HEK293T (cell line): Measurements from ENCODE around the gene MRPL4.

Source experiments
- CTCF ChIA-PET: fragments of 350-600 bp; formaldehyde crosslinking; extraction: SDS; loops from one replicate; lab custom pipeline; 2021; ENCODE audit warnings: antibody characterized with exemption, inconsistent platforms; lab: Yijun Ruan, JAX
- POLR2A ChIA-PET: fragments of 350-600 bp; formaldehyde crosslinking; extraction: SDS; loops from one replicate; lab custom pipeline; 2020; ENCODE audit warnings: antibody characterized with exemption, inconsistent platforms; lab: Yijun Ruan, JAX
- DNase-seq: peaks from one replicate; pipeline ENCODE4 v3.0.0; 2012; ENCODE audit warnings: mixed read lengths; ENCODE audit errors: extremely low spot score
- ARNT ChIP-seq: fragments of 450-650 bp; IDR thresholded peaks from 2 replicates; pipeline ENCODE4 v1.6.1; 2017; ENCODE audit warnings: mild to moderate bottlenecking
- BHLHE40 ChIP-seq: fragments of 450-650 bp; IDR thresholded peaks from 2 replicates; pipeline ENCODE4 v1.6.1; 2016; ENCODE audit warnings: mild to moderate bottlenecking, moderate library complexity, borderline replicate concordance
- CTBP1 ChIP-seq: fragments of 450-650 bp; IDR thresholded peaks from 2 replicates; pipeline ENCODE4 v1.6.1; 2016; ENCODE audit warnings: borderline replicate concordance
- ELF4 ChIP-seq: fragments of 450-650 bp; IDR thresholded peaks from 2 replicates; pipeline ENCODE4 v1.6.1; 2017; ENCODE audit warnings: antibody characterized with exemption
- FOXA1 ChIP-seq: fragments of 450-650 bp; IDR thresholded peaks from 2 replicates; pipeline ENCODE4 v1.6.1; 2016; ENCODE audit warnings: mild to moderate bottlenecking
- FOXK2 ChIP-seq: fragments of 450-650 bp; IDR thresholded peaks from 2 replicates; pipeline ENCODE4 v1.6.1; 2016; ENCODE audit warnings: mild to moderate bottlenecking
- FOXM1 ChIP-seq: fragments of 450-650 bp; IDR thresholded peaks from 2 replicates; pipeline ENCODE4 v1.6.1; 2017; ENCODE audit warnings: mild to moderate bottlenecking, borderline replicate concordance
- HDGF ChIP-seq: fragments of 450-650 bp; IDR thresholded peaks from 2 replicates; pipeline ENCODE4 v1.6.1; 2017; ENCODE audit warnings: antibody characterized with exemption, borderline replicate concordance
- L3MBTL2 ChIP-seq: fragments of 450-650 bp; conservative IDR thresholded peaks from 2 replicates; pipeline ENCODE4 v1.6.1; 2016; ENCODE audit warnings: mild to moderate bottlenecking
- LEF1 ChIP-seq: fragments of 450-650 bp; IDR thresholded peaks from 2 replicates; pipeline ENCODE4 v1.6.1; 2017; ENCODE audit warnings: mild to moderate bottlenecking, borderline replicate concordance
- NFRKB ChIP-seq: fragments of 450-650 bp; IDR thresholded peaks from 2 replicates; pipeline ENCODE4 v1.6.1; 2016; ENCODE audit warnings: mild to moderate bottlenecking, moderate library complexity
- SP1 ChIP-seq: fragments of 450-650 bp; IDR thresholded peaks from 2 replicates; pipeline ENCODE4 v1.6.1; 2017
- SUZ12 ChIP-seq: fragments of 450-650 bp; IDR thresholded peaks from 2 replicates; pipeline ENCODE4 v1.6.1; 2016; ENCODE audit warnings: mild to moderate bottlenecking
- TARDBP ChIP-seq: fragments of 450-650 bp; IDR thresholded peaks from 2 replicates; pipeline ENCODE4 v1.6.1; 2016
- ZNF384 ChIP-seq: fragments of 450-650 bp; IDR thresholded peaks from 2 replicates; pipeline ENCODE4 v1.6.1; 2016
- TF ChIP-seq, protein P1 (sequence below): fragments of 450-650 bp; IDR thresholded peaks from 2 replicates; pipeline ENCODE4 v1.6.1; 2016

Gene MRPL4

DNA sequence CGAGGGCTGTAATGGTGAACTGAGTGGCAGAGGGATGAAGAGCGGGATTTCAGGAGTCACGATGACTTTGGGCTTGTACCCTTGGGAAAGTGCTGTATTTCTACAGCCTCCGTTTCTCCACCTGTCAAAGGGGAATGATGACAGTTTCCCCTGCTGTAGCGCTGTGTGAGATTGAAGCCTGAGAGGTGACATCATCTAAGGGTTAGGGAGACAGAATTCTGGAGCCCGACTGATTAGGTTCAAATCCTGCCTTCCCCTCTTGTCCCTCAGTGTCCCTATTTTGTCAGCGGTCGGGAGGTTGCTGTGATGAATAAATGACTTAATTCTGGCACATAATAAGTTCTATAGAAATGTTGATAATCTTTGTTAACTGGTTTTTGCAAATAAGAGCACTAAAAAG, 693 bp downstream of the MRPL4 start:
- TF ChIP-seq FOXM1: no peak
- no peak for TF ChIP-seq ELF4
- TF ChIP-seq BHLHE40: no peak
- TF ChIP-seq, protein P1, sequence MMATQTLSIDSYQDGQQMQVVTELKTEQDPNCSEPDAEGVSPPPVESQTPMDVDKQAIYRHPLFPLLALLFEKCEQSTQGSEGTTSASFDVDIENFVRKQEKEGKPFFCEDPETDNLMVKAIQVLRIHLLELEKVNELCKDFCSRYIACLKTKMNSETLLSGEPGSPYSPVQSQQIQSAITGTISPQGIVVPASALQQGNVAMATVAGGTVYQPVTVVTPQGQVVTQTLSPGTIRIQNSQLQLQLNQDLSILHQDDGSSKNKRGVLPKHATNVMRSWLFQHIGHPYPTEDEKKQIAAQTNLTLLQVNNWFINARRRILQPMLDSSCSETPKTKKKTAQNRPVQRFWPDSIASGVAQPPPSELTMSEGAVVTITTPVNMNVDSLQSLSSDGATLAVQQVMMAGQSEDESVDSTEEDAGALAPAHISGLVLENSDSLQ: no peak
- DNase-seq: no peak
- POLR2A ChIA-PET: interaction anchor here (1.6 kb wide), 2 partner anchors 127 to 146 kb away, joined by 3 read pairs; partner anchors contain the start of genes PPAN and TYK2
- CTCF ChIA-PET: interaction anchor here (0.8 kb wide), 1 partner anchor 225 kb away, joined by 4 read pairs; no protein-coding TSS in a partner anchor

DNA sequence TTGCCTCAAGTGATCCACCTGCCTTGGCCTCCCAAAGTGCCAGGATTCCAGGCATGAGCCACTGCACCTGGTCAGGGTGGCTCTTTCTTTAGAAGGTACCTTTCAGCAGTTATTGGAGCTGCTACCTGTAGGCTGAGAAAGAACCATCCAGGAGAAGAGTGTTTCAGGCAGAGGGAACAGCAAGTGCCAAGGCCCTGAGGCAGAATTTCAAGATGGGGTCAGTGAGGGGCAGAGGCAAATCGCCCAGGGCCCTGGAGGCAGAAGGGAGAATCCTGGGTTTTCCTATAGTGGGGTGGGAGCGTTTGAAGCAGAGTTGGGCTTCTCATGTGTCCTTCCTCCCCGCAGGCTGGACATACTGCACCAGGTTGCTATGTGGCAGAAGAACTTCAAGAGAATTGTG, 2.2 kb downstream of the MRPL4 start:
- POLR2A ChIA-PET: interaction anchor here (1.0 kb wide), 1 partner anchor 127 kb away, joined by 3 read pairs; the partner anchor contains the start of gene TYK2
- TF ChIP-seq ARNT (no peak), TARDBP (no peak), FOXA1 (no peak), FOXK2 (no peak), BHLHE40 (no peak), HDGF (no peak), SUZ12 (no peak), FOXM1 (no peak), SP1 (no peak), LEF1 (no peak), L3MBTL2 (no peak), ELF4 (no peak), NFRKB (no peak), ZNF384 (no peak), CTBP1 (no peak)
- TF ChIP-seq, protein P1: no peak
- no peak for DNase-seq
- CTCF ChIA-PET: no interaction called here

DNA sequence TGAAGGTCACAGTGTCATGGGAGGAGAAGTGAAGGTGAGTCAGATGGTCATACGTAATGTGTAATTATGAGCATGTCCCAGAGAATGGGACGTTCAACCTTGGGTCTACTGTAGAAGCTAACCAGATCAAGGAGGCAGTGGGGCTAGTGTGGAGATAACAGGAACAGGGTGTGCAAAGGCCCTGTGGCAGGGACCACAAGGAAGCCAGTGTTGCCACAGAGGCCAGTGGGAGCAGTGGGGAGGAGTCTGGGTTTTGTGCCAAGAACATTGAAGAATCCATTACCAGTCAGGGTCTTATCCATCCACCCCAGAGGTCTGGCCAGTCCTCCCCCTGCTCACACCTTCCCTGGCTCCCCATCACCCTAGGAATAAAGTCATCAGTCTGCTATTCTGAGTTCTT, 3.3 kb downstream of the MRPL4 start:
- POLR2A ChIA-PET: no interaction called here
- CTCF ChIA-PET: no interaction called here
- TF ChIP-seq FOXK2: no peak
- TF ChIP-seq HDGF: no peak
- no peak for TF ChIP-seq SP1
- TF ChIP-seq, protein P1: no peak
- no peak for TF ChIP-seq SUZ12
- TF ChIP-seq ZNF384: no peak
- no peak for TF ChIP-seq FOXM1
- no peak for TF ChIP-seq NFRKB
- no peak for TF ChIP-seq FOXA1
- no peak for TF ChIP-seq TARDBP
- no peak for TF ChIP-seq CTBP1
- no peak for DNase-seq

DNA sequence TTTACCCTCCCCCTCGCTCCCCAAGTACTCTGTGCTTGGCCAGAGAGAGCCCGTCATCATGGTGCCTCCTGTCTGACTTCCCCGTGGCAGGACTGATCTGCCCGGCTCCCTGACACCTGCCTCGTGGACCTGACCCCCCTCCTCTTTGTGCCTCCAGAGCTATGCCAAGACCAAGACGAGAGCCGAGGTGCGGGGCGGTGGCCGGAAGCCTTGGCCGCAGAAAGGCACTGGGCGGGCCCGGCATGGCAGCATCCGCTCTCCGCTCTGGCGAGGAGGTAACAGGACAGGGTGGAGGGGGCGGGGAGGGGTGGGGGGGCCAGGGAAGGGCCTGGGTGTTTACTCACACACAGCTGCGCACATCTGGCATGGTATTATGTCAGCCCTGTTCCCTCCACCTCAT, 4.5 kb downstream of the MRPL4 start:
- no peak for TF ChIP-seq L3MBTL2
- TF ChIP-seq CTBP1: no peak
- TF ChIP-seq HDGF: no peak
- no peak for TF ChIP-seq TARDBP
- no peak for TF ChIP-seq ELF4
- POLR2A ChIA-PET: interaction anchor here (0.8 kb wide), 1 partner anchor 124 kb away, joined by 4 read pairs; the partner anchor contains the start of gene TYK2
- CTCF ChIA-PET: interaction anchor here (0.5 kb wide), 1 partner anchor 438 kb away, joined by 3 read pairs; no protein-coding TSS in a partner anchor
- no peak for DNase-seq

DNA sequence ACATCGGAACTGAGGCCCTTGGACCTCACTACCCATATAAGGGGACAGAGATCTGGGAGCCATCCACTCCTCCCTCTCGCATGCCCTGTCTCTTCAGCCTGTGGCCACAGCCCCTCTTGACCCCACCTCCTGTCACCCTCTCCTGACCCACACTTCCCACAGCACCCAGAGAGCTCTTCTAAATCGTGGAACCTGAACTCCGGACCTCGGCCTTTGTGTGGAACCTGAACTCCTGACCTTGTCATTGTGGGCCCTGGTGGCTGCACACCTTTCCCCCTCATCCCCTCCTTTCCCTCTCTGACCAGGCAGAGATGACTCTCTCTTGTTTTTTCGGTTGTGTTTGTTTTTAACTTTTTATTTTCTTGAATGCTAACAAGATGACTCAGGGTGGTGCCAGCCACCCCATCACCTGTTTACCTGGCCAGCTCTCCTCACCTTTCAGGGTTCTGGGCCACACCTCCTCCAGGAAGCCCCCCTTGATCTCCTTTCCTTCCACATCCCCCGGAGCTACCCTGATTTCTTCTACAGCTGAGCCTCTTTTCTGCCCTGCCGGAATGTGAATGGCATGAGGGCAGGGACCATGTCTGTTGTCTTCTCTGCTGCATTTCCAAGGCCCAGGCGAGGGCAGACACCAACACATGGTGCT, 5.1 kb downstream of the MRPL4 start:
- no peak for DNase-seq
- ChIA-PET CTCF (interaction anchor here (0.9 kb wide), 1 partner anchor 12 kb away, joined by 3 read pairs; no protein-coding TSS in a partner anchor), POLR2A (interaction anchor here (0.8 kb wide), 1 partner anchor 123 kb away, joined by 4 read pairs; the partner anchor contains the start of gene TYK2)
- TF ChIP-seq FOXK2: no peak
- no peak for TF ChIP-seq HDGF
- TF ChIP-seq FOXA1: no peak
- no peak for TF ChIP-seq CTBP1
- TF ChIP-seq ZNF384: no peak
- TF ChIP-seq TARDBP: no peak
- TF ChIP-seq FOXM1: no peak
- no peak for TF ChIP-seq NFRKB
- TF ChIP-seq LEF1: no peak
- TF ChIP-seq ARNT: no peak
- TF ChIP-seq, protein P1: no peak
- no peak for TF ChIP-seq SUZ12
- TF ChIP-seq L3MBTL2: no peak
- no peak for TF ChIP-seq SP1
- TF ChIP-seq ELF4: no peak
